WI38 (cell line): ENCODE results near the gene GRIA1.

ENCODE experiments used
- H3K4me3 ChIP-seq: 2 replicates; pipeline ENCODE4 v1.5.1; 2011; ENCODE audit warnings: low read depth, mild to moderate bottlenecking, control low read depth, low read length
- TF ChIP-seq, protein P1 (sequence below): IDR thresholded peaks from 2 replicates; pipeline ENCODE4 v1.5.1; 2012; ENCODE audit warnings: low read depth, mild to moderate bottlenecking, control low read depth, low read length

The GRIA1 gene

DNA sequence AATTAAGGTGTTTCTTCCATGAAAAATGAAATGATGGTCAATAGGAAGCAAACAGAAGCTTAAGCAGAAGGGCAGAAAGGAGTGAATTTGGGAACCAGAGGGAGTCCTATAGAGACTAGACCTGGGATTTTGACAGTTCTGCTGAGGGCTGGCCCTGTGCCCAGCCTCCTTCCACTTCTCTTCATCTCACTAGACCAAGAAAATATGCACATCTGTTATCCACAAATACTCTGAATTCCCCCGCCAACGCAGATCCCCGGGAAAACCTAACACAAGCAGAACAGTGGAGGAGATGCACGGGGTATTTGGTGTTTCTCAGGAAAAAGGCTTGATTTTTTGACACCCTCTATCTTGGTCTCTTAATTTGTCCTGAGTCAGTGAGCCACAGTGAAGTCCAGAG is 22.7 kb downstream of the GRIA1 start:
- TF ChIP-seq, protein P1, sequence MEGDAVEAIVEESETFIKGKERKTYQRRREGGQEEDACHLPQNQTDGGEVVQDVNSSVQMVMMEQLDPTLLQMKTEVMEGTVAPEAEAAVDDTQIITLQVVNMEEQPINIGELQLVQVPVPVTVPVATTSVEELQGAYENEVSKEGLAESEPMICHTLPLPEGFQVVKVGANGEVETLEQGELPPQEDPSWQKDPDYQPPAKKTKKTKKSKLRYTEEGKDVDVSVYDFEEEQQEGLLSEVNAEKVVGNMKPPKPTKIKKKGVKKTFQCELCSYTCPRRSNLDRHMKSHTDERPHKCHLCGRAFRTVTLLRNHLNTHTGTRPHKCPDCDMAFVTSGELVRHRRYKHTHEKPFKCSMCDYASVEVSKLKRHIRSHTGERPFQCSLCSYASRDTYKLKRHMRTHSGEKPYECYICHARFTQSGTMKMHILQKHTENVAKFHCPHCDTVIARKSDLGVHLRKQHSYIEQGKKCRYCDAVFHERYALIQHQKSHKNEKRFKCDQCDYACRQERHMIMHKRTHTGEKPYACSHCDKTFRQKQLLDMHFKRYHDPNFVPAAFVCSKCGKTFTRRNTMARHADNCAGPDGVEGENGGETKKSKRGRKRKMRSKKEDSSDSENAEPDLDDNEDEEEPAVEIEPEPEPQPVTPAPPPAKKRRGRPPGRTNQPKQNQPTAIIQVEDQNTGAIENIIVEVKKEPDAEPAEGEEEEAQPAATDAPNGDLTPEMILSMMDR = no peak
- no peak overlapping the region for H3K4me3 ChIP-seq

DNA sequence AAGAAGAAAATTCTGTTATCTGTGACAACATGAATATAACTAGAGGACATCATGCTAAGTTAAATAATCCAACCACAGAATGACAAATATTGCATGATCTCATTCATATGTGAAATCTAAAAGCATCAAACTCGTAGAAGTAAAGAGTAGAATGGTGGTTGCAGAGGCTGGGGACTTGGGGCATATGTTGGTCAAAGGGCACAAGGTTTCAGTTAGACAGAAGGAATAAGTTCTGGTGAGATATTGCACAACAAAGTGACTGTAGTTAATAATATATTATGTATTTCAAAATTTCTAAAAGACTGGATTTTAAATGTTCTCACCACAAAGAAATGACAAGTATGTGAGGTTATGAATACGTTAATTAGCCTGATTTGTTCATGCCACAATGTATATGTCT is 24.8 kb downstream of the GRIA1 start:
- TF ChIP-seq, protein P1 = no peak
- H3K4me3 ChIP-seq = no peak overlapping the region

DNA sequence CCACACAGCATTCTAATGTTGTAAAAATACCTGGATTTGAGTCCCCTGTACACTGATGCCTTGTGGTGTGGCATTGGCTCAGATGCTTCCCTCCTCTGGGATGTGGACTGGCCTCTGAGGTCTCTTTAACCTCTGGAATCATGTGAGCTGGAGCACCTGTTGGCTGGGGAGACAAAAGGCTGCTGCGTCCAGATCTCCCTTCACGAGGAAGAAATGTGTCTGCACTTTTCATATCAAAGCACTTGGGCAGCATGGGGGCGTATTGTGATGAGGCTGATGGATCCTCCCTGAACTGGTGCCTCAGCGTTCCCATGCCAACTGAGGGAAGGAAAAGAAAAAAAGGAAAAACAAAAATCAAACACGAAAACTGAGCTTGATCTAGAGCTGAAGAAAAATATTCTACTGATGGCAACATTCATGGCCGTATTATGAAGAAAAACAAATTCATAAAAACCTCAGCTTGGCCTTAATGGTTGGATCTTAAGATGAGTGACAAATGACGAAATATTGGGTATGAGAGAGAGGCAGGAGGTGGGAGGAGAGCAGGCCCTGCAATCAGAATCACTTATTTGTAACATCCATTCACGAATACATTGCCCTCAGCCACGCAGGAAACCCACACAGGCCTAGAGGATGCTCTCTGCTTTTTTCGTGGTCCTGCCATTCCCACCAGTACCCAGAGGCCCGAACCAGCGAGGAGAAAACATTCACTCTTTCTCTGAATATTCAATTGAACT is 26.2 kb downstream of the GRIA1 start:
- TF ChIP-seq, protein P1 = no peak
- no peak overlapping the region for H3K4me3 ChIP-seq

DNA sequence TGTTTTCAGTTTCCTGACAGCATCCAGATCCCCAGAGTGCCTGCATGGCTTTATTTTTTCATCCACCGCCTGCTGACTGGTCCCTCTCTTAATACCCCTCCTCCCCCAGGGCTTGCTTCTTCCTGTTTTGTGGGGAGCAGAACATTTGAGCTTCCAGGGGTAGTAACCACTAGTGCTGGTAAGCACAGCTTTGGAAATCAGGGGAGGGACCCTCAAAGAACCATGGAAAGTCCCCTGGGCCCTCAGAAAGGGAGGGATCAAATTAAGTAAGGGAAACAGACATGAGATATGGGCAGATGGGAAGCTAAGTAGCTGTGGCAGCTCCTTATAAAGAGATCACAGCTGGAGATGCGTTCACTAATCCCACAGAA is 26.8 kb downstream of the GRIA1 start:
- H3K4me3 ChIP-seq = no peak overlapping the region
- TF ChIP-seq, protein P1 = no peak

DNA sequence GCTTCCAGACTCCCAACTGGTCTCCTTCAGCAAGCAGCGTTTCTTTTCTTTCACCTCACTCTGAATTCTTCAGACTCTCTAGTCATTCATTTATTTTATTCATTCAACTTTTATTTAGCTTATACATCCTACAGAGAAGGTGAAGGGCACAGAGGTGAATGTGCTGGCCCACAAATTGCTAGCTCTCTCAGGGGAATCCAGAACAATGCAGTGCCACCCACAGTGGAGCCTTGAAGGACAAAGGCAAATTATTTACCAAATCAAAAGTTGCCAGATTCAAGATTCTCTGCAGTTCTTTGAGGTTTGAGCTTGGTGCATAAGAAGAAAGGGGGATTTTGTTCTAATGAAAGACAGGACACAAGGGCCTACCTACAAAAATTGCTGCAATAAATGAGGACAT is 29.7 kb downstream of the GRIA1 start:
- H3K4me3 ChIP-seq = no peak overlapping the region
- TF ChIP-seq, protein P1 = no peak

DNA sequence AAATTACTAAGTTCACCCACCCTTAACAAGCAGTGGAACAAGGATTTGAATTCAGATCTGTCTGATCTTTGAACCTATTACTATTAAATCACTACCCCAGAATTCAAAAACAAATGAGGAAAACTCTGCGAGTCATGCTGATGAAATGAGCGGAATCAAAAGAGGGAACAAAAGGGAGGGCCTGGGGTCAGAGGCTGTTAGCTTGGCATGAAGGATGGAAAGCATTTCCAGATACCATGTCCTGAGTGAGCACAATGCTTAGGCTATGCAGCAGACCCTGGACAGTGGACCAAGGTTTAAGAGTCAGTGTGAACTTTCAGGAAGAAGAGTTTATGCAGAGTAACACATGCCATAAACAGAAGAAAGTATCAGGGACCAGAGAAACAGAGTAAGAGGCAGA is 30.5 kb downstream of the GRIA1 start:
- TF ChIP-seq, protein P1 = no peak

DNA sequence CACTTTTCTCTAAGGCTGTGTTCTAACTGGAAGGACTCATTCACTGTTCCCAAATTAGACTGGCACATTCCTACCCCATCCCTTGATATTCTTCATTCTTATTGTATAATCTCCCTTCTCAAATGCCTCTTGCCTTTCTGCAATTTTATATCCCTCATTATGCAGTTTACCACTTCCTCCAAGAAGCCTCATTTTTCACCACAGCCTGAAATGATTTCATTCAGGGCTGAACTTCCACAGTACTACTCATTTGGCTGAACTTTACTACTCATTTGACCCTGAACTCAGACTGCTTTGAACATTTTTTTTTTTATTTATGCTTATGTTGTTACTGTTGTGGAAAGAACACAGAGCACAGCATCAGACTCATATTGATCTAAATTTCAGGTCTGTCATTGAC is 32.7 kb downstream of the GRIA1 start:
- H3K4me3 ChIP-seq = no peak overlapping the region
- TF ChIP-seq, protein P1 = no peak

More for the DNA sequence above, 30.5 kb downstream of the GRIA1 start:
- no peak overlapping the region for H3K4me3 ChIP-seq
